Karpas-422 (cell line): ENCODE results near the gene PGF. TPM values are rescaled to one million over a fixed set of nuclear protein-coding genes. Genes with fewer than 3 reads are reported as not detected.
A peak's percentile ranks its signal among the peaks of the same experiment; 100 is the strongest.

ENCODE experiments used
- DNase-seq: peaks from one replicate; pipeline ENCODE4 v3.0.0-alpha.2; 2015
- H2AFZ ChIP-seq: fragments of 200-600 bp; sonication (generic); 2 replicates; pipeline ENCODE4 v1.6.1; 2014; ENCODE audit warnings: antibody characterized with exemption, low read length, mixed read lengths
- H3K27ac ChIP-seq: fragments of 200-600 bp; sonication (generic); 2 replicates; pipeline ENCODE4 v1.5.1; 2014; ENCODE audit warnings: mild to moderate bottlenecking, low read length, moderate library complexity
- H3K27me3 ChIP-seq: fragments of 200-600 bp; sonication (generic); 2 replicates; pipeline ENCODE4 v1.6.1; 2014; ENCODE audit warnings: low read length, mixed read lengths
- H3K36me3 ChIP-seq: fragments of 200-600 bp; sonication (generic); 2 replicates; pipeline ENCODE4 v1.6.1; 2014; ENCODE audit warnings: low read length, mixed read lengths; ENCODE audit not compliant: insufficient read depth
- H3K4me1 ChIP-seq: fragments of 200-600 bp; sonication (generic); 2 replicates; pipeline ENCODE4 v1.6.1; 2014; ENCODE audit warnings: mild to moderate bottlenecking, low read length, mixed read lengths
- H3K4me2 ChIP-seq: fragments of 200-600 bp; sonication (generic); 2 replicates; pipeline ENCODE4 v1.6.1; 2014; ENCODE audit warnings: low read length, low read depth, mild to moderate bottlenecking; ENCODE audit not compliant: poor library complexity, severe bottlenecking
- H3K4me3 ChIP-seq: fragments of 200-600 bp; sonication (generic); 2 replicates; pipeline ENCODE4 v1.5.1; 2014; ENCODE audit warnings: mild to moderate bottlenecking, antibody characterized with exemption, low read length, mixed read lengths
- H3K79me2 ChIP-seq: fragments of 200-600 bp; sonication (generic); 2 replicates; pipeline ENCODE4 v1.6.1; 2014; ENCODE audit warnings: mild to moderate bottlenecking, low read length, mixed read lengths
- H3K9ac ChIP-seq: fragments of 200-600 bp; sonication (generic); 2 replicates; pipeline ENCODE4 v1.6.0; 2014; ENCODE audit warnings: low read length
- H3K9me2 ChIP-seq: fragments of 200-600 bp; sonication (generic), shearing (Covaris generic); replicated peaks from 2 replicates; pipeline ENCODE4 v1.6.0; 2014; ENCODE audit warnings: mild to moderate bottlenecking, low read length, moderate library complexity; ENCODE audit not compliant: insufficient read depth
- H3K9me3 ChIP-seq: fragments of 300-700, 200-600 bp; sonication (generic); 2 replicates; pipeline ENCODE4 v1.6.1; 2014; ENCODE audit warnings: low read length, mixed read lengths
- H4K20me1 ChIP-seq: fragments of 200-600 bp; sonication (generic); 2 replicates; pipeline ENCODE4 v1.6.1; 2014; ENCODE audit warnings: mild to moderate bottlenecking, antibody characterized with exemption, low read length, low read depth; ENCODE audit not compliant: insufficient read depth
- total RNA-seq: library from RNA; depleted of rRNA; stranded (reverse); fragments of >200 nt; shearing (Covaris generic); gene quantifications from 2 replicates; pipeline ENCODE4 v1.2.3, GENCODE V29; 2014; ENCODE audit warnings: low replicate concordance

PGF gene
- total RNA-seq, 1 experiment from 2014 or later: 3.5 TPM

DNA sequence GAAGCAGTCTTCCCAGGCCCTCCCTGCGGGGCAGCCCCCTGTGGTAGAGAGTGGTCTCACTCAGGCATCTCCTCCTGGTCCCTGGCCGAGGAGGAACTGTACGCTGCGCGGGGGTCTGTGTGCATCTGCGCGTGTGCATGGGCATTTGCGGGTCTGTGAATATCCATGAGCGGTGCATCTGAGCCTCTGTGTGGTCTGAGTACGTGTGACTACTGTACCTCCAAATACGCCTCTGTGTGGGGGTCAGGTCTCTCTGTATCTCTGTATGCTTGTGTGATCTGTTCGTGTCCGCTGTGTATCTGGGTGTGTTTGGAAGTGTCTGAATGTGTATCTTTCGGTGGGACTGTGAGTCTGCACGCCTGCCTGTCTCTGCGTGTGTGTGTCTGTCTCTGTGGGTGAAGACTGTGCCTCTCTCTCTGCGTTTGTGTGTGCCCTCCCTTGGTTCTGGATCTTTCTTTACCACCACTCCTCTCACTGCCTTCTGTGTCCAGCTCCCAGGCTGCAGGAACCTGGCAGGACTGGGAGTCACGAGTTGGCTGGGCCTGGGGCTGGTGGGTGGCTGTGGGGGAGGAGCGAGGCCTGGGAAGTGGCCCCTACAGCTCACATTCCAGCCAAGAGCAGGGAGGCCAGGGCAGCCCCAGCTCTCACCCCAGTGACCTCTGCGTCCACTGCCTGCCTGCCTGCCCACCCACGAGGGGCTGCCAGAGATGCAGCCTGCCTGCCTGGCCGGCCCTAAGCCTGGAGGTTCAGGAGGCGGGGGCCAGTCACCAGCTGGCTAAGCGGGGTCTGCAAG is 1.1 kb upstream of the PGF start:
- Histone ChIP-seq H3K4me2 (no peak overlapping the region), H3K9ac (no peak overlapping the region), H3K4me1 (peaks cover 14% of the 10 kb centered on the region), H3K36me3 (no peaks in the 10 kb centered on the region), H3K27ac (no peak overlapping the region), H3K9me2 (no peaks in the 10 kb centered on the region), H3K79me2 (no peaks in the 10 kb centered on the region), H3K9me3 (no peaks in the 10 kb centered on the region), H3K27me3 (no peaks in the 10 kb centered on the region), H4K20me1 (no peaks in the 10 kb centered on the region), H3K4me3 (no peak overlapping the region), H2AFZ (no peak overlapping the region)
- DNase-seq: no peak

DNA sequence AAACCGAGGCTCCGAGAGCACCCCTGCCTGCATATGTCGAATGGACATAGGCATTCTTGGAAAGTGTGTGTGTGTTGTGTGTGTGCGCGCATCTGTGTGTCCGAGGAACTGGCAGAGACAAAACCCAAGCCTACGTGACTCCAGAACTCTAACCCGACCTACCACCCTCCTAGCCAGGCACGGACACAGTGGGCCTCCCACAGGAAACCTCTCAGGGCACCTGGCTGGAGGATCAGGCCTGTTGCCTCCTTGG is 556 bp upstream of the PGF start:
- Histone ChIP-seq H3K9me3 (no peaks in the 10 kb centered on the region), H3K4me3 (no peak overlapping the region), H3K36me3 (no peaks in the 10 kb centered on the region), H3K9ac (no peak overlapping the region), H3K4me2 (no peak overlapping the region), H3K27me3 (no peaks in the 10 kb centered on the region), H4K20me1 (no peaks in the 10 kb centered on the region), H3K9me2 (no peaks in the 10 kb centered on the region), H3K79me2 (no peaks in the 10 kb centered on the region), H3K27ac (no peak overlapping the region), H3K4me1 (peaks cover 14% of the 10 kb centered on the region), H2AFZ (no peak overlapping the region)
- no peak for DNase-seq

DNA sequence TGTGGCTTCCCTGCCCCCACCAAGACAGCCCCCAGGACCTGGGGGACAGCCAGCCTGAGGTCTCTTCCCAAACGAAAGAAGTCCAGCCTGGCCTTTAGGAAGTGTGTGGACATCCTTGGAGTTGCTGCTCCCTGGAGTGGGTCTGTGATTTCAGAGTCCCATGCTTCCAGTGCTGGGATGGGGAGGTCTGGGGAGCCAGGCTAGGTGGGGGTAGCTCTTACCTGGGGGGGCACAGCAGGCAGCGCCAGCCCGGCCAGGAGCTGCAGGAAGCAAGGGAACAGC is 509 bp downstream of the PGF start:
- H3K9me3 ChIP-seq: no peaks in the 10 kb centered on the region
- no peaks in the 10 kb centered on the region for H3K27me3 ChIP-seq
- H3K9me2 ChIP-seq: no peaks in the 10 kb centered on the region
- no peak overlapping the region; the same call in 1 of the 2 replicates for H3K4me3 ChIP-seq
- no peaks in the 10 kb centered on the region for H3K79me2 ChIP-seq
- H3K27ac ChIP-seq: no peak overlapping the region
- H2AFZ ChIP-seq: no peak overlapping the region
- no peak for DNase-seq
- no peaks in the 10 kb centered on the region for H3K36me3 ChIP-seq
- peaks cover 14% of the 10 kb centered on the region for H3K4me1 ChIP-seq
- no peak overlapping the region for H3K9ac ChIP-seq
- no peaks in the 10 kb centered on the region for H4K20me1 ChIP-seq
- peak overlapping the region; percentile 33 for H3K4me2 ChIP-seq

DNA sequence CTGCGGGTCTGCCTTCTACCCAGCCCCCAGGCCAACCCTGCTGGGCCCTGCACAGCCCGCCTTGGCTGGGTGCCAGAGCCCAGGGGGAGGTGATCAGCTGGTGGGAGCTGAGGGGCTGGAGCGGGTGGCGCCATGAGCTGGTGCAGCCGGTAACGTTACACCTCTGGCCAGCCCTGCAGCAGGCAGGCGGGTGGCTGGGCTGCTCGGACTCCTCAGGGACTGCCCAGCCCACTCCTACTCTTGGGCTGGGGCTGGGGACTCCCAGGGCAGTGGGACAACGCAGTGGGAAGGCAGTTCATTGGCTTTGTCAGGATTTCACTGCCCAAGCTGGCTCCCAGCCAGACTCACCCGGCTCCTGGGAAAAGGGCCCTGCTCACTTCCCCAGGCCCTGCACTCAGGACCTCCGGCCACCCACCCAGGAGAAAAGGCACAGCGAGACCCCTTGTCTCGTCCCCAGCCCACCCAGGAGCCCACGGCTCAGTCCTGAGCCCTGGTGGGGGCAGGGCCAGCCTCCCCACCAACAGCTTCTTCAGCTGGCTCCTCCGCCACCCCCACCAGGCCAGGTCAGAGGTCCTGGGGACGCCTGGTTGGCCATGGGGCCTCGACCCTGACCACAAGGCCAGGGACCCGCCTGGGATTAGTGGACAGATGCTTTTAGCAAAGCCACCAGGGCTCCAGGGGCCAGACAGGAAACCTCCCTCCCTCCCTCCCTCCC is 1.0 kb downstream of the PGF start:
- no peaks in the 10 kb centered on the region for H3K9me3 ChIP-seq
- no peaks in the 10 kb centered on the region for H3K79me2 ChIP-seq
- no peak overlapping the region for H3K27ac ChIP-seq
- H2AFZ ChIP-seq: no peak overlapping the region
- H3K36me3 ChIP-seq: no peaks in the 10 kb centered on the region
- H4K20me1 ChIP-seq: no peaks in the 10 kb centered on the region
- H3K9me2 ChIP-seq: no peaks in the 10 kb centered on the region
- H3K4me3 ChIP-seq: no peak overlapping the region
- H3K4me1 ChIP-seq: peaks cover 14% of the 10 kb centered on the region
- H3K4me2 ChIP-seq: no peak overlapping the region
- no peak overlapping the region for H3K9ac ChIP-seq
- no peaks in the 10 kb centered on the region for H3K27me3 ChIP-seq
- no peak for DNase-seq

DNA sequence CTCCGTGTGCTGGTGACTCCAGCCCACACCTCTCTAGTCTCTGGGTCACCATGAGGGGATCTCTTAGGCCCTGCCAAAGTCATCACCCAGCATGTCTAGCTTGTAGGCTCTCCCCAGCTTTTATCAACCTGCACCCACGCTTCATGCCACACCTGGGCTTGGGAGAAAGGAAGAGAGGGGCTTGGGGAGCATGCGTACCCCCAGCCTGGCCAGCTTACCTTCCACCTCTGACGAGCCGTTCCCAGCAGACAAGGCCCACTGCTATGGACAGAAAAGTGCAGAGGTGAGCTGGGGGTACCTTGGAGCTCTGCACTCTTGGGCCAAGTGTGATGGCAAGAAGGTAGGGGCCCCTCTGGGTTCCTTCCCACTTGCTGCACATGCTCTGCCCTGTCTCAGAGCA is 1.7 kb downstream of the PGF start:
- Histone ChIP-seq H3K27ac (no peak overlapping the region), H3K79me2 (no peaks in the 10 kb centered on the region), H3K36me3 (no peaks in the 10 kb centered on the region), H3K9me3 (no peaks in the 10 kb centered on the region), H3K4me3 (no peak overlapping the region), H3K9ac (no peak overlapping the region), H3K9me2 (no peaks in the 10 kb centered on the region), H3K27me3 (no peaks in the 10 kb centered on the region), H3K4me1 (peaks cover 14% of the 10 kb centered on the region), H4K20me1 (no peaks in the 10 kb centered on the region), H3K4me2 (no peak overlapping the region), H2AFZ (no peak overlapping the region)
- no peak for DNase-seq

DNA sequence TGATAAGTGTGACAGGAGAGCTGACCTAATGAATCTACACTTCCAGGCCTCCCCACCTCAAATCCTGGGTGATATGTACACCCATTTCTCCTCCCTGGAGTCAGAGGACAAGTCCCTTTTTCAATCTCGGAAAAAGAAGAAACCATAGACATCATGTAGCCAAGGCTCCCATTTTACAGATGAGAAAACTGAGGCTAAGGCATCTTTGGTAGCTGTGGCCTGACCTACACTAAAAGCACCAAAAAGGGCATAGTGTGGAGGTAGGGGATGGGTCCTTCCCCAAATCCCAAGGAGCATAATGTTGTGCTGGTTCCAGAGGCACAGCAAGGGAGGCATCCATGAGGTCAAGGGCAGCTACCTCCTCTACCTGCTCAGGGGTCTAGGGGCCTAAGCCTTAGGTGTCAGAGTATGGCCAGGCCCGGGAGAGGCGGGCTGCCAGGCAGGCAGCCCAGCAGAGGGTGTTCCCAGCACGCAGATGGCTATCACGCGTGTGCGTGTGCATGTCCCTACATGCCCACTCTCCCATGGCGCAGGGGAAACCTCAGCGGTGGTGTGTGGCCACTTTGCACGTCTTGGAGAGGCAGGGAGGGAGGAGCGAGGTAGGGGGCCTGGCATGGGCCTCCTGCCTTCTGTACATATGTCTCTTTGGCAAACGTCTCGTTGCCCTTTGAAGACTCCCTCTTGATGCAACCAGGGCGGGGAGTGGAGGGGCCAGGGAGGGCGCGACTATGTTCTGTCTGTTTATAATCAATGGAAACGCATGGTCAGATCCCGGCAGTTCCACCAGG is 2.5 kb downstream of the PGF start:
- Histone ChIP-seq H3K36me3 (no peaks in the 10 kb centered on the region), H3K27me3 (no peaks in the 10 kb centered on the region), H3K4me3 (no peak overlapping the region), H4K20me1 (no peaks in the 10 kb centered on the region), H3K9me2 (no peaks in the 10 kb centered on the region), H3K9ac (no peak overlapping the region), H3K4me1 (peaks cover 14% of the 10 kb centered on the region), H3K9me3 (no peaks in the 10 kb centered on the region), H3K4me2 (no peak overlapping the region), H3K79me2 (no peaks in the 10 kb centered on the region), H3K27ac (no peak overlapping the region), H2AFZ (no peak overlapping the region)
- no peak for DNase-seq

DNA sequence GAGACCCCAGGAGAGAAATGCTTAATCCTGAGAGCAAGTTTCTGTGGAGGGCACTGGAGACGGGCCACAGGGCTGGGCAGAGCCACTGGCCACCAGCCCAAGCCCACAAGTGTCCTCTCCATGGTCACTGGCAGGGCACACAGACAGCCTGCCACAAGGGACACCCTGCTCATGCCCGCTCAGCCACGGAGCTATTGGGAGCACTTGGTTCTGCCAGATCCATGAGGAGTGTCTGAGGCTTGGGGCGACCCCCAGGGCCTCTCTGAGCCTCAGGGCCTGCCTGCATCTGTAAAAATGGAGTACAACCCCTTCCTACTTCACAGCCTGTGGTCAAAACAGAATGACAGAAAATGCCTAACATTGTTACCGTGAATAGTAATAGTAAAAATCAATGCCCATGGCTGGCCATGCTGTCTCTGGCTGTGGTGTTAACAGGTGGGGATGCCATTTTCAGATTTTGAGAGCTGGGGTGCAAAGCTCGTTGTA is 3.2 kb downstream of the PGF start:
- Histone ChIP-seq H3K79me2 (no peaks in the 10 kb centered on the region), H3K4me2 (no peak overlapping the region)

DNA sequence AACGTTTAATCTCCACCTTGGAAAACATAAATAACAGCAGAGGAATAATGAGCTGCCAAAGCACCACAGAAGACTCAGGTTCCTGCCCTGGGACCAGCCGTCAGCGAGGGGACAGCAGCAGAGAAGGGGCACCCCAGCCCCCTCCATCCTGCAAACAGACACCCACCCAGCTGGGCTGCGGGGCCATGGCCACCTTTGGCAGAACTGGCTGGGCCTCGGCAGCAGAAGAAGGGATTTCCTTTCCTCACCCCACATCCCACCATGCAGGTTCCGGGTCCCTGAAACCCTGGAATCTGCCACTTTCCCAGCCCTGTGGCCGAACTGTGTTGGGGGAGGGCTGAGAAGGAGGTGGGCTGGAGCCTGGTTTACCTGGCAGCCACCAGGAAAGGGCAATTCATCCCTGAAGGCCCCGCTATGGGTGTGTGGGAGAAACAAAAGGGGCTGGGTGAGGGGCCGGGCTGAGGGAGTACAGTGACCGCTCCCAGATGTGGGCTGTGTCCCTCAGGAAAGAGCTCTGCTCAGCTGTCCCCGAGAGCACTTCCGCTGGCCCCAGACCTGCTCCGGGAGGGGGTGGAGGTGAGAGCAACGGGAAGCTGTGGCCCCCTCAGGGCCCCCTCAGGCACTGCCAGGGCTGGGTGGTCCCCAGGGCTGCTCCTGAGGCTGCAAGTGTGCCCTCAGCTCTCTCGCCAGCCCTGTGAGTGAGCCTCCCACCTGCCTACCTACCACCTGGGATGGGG is 3.8 kb downstream of the PGF start:
- Histone ChIP-seq H3K79me2 (no peaks in the 10 kb centered on the region), H3K9ac (no peak overlapping the region), H3K4me1 (peaks cover 22% of the 10 kb centered on the region), H3K9me2 (no peaks in the 10 kb centered on the region), H3K4me2 (no peak overlapping the region), H3K4me3 (no peak overlapping the region), H3K27me3 (no peaks in the 10 kb centered on the region), H2AFZ (no peak overlapping the region), H3K36me3 (no peaks in the 10 kb centered on the region), H3K27ac (no peak overlapping the region), H3K9me3 (no peaks in the 10 kb centered on the region), H4K20me1 (no peaks in the 10 kb centered on the region)
- DNase-seq: no peak

More for the DNA sequence above, 3.2 kb downstream of the PGF start:
- DNase-seq: no peak
- no peak overlapping the region for H2AFZ ChIP-seq
- H3K36me3 ChIP-seq: no peaks in the 10 kb centered on the region
- no peaks in the 10 kb centered on the region for H4K20me1 ChIP-seq
- H3K4me3 ChIP-seq: no peak overlapping the region
- H3K9me2 ChIP-seq: no peaks in the 10 kb centered on the region
- no peaks in the 10 kb centered on the region for H3K27me3 ChIP-seq
- H3K27ac ChIP-seq: no peak overlapping the region
- no peaks in the 10 kb centered on the region for H3K9me3 ChIP-seq
- no peak overlapping the region for H3K9ac ChIP-seq
- H3K4me1 ChIP-seq: peaks cover 16% of the 10 kb centered on the region
